PC-9 (cell line): ENCODE data around the gene SIRT3. TPM values are rescaled to one million over a fixed set of nuclear protein-coding genes. Genes with fewer than 3 reads are reported as not detected.

Source experiments
- BruUV-seq: library from RNA; stranded (reverse); fragments of 400-500 nt; replicated peaks from 2 replicates; lab custom pipeline; 2021; lab: Mats Ljungman, UMichigan
- CTCF ChIA-PET: fragments of 300-600 bp; sonication (Branson Sonifier 250); formaldehyde crosslinking; loops from one replicate; lab custom pipeline; 2022; ENCODE audit warnings: antibody characterized with exemption; lab: Charles Lee
- POLR2A ChIA-PET: fragments of 300-600 bp; sonication (Branson Sonifier 250); formaldehyde crosslinking; loops from one replicate; lab custom pipeline; 2022; ENCODE audit warnings: antibody characterized with exemption; ENCODE audit not compliant: unreplicated experiment; lab: Charles Lee
- DNase-seq, 2 experiments: peaks; one replicate each; pipeline versions ENCODE4 v3.0.0 to v3.0.0-alpha.2; 2015 to 2022; ENCODE audit warnings: mixed read lengths in 1 of 2
- H2AFZ ChIP-seq: fragments of 200-600 bp; sonication (generic); 2 replicates; pipeline ENCODE4 v1.8.1; 2017; ENCODE audit warnings: antibody characterized with exemption
- H3F3A ChIP-seq: fragments of 200-600 bp; sonication (generic); 2 replicates; pipeline ENCODE4 v1.8.1; 2017; ENCODE audit warnings: antibody characterized with exemption, mild to moderate bottlenecking, low read depth; ENCODE audit not compliant: insufficient read depth
- H3K27ac ChIP-seq: fragments of 200-600 bp; sonication (generic); 2 replicates; pipeline ENCODE4 v1.6.1; 2016; ENCODE audit warnings: mixed run types
- H3K27me3 ChIP-seq: fragments of 200-600 bp; sonication (generic); 2 replicates; pipeline ENCODE4 v1.6.1; 2016; ENCODE audit warnings: low read depth, mixed run types; ENCODE audit not compliant: insufficient read depth
- H3K36me3 ChIP-seq: fragments of 200-600 bp; sonication (generic); 2 replicates; pipeline ENCODE4 v1.6.1; 2016; ENCODE audit warnings: low read depth, mixed run types
- H3K4me1 ChIP-seq: fragments of 200-600 bp; sonication (generic); replicated peaks from 2 replicates; pipeline ENCODE4 v1.6.1; 2016; ENCODE audit warnings: mixed run types; ENCODE audit not compliant: insufficient read depth
- H3K4me2 ChIP-seq: fragments of 200-600 bp; sonication (generic); 2 replicates; pipeline ENCODE4 v1.6.1; 2017; ENCODE audit warnings: mixed run types
- H3K4me3 ChIP-seq: fragments of 200-600 bp; sonication (generic); 2 replicates; pipeline ENCODE4 v1.6.1; 2016; ENCODE audit warnings: mixed run types
- H3K79me2 ChIP-seq: fragments of 200-600 bp; sonication (generic); 2 replicates; pipeline ENCODE4 v1.6.1; 2017; ENCODE audit warnings: low read depth, mixed run types
- H3K9me2 ChIP-seq: fragments of 200-600 bp; sonication (generic); 2 replicates; pipeline ENCODE4 v1.8.1; 2017; ENCODE audit warnings: mild to moderate bottlenecking; ENCODE audit not compliant: insufficient read depth
- H3K9me3 ChIP-seq: fragments of 200-600 bp; sonication (generic); 2 replicates; pipeline ENCODE4 v1.8.1; 2016; ENCODE audit warnings: low read depth; ENCODE audit not compliant: insufficient read depth
- H4K20me1 ChIP-seq: fragments of 200-600 bp; sonication (generic); 2 replicates; pipeline ENCODE4 v1.8.1; 2017; ENCODE audit not compliant: insufficient read depth
- EZH2 ChIP-seq: fragments of 200-600 bp; sonication (generic); IDR thresholded peaks from 2 replicates; pipeline ENCODE4 v1.8.0; 2017; ENCODE audit warnings: antibody characterized with exemption, low read depth
- intact Hi-C: fragments of 100-400 bp; cut with micrococcal nuclease; formaldehyde crosslinking; loops from one replicate; pipeline ENCODE4 v1.10.0; 2022; ENCODE audit not compliant: unreplicated experiment
- total RNA-seq: library from RNA; stranded (reverse); gene quantifications from 2 replicates; pipeline ENCODE4 v1.2.3, GENCODE V29; 2021
- TF ChIP-seq, protein P1 (sequence below): fragments of 200-600 bp; sonication (generic); conservative IDR thresholded peaks from 2 replicates; pipeline ENCODE4 v1.6.1; 2017; ENCODE audit warnings: mixed run types, antibody characterized with exemption, mild to moderate bottlenecking, moderate library complexity

SIRT3 gene
- total RNA-seq, 1 experiment from 2014 or later = 26.0 TPM

DNA sequence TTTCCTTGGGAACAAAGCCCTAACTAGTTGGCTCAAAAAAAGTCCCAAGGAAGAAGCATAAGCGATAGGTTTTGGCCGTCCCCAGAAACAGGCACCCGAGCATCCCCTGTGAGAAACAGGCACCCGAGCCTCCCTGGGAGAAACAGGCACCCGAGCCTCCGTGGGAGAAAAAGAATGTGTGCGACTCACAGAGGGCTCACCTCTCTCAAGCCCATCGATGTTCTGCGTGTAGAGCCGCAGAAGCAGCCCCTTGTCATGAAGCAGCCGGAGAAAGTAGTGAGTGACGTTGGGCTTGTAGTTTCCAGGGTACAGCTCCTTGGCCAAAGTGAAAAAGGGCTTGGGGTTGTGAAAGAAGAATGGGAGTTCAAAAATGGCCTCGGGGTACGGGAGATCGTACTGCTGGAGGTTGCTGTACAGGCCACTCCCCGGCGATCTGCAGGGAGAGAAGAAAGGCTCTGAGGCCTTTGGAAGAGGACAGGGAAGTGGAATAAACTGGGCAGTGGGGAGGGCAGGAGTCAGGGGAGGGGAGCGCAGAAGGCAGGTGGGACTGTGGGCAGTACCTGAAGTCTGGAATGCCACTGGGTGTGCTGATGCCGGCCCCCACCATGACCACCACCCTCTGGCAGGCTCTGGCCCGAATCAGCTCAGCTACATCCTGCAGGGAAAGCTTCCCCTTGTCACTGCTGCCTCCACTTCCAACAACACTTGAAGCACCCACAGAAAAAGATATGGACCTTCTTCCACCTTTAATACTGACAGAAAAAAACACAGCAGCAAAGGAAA lies 3.2 kb downstream of the SIRT3 start:
- intact Hi-C loops = no loop called here
- no peaks in the 10 kb centered on the region for H3K9me2 ChIP-seq
- no peak overlapping the region for H3K4me2 ChIP-seq
- no peak for TF ChIP-seq EZH2
- peaks cover 12% of the 10 kb centered on the region for H3K79me2 ChIP-seq
- H3K4me1 ChIP-seq = peaks cover 3% of the 10 kb centered on the region
- BruUV-seq = no TSS peak
- peaks cover 3% of the 10 kb centered on the region; the same call in 1 of the 2 replicates for H3F3A ChIP-seq
- H3K27ac ChIP-seq = no peak overlapping the region
- H3K36me3 ChIP-seq = no peaks in the 10 kb centered on the region
- POLR2A ChIA-PET = no interaction called here
- DNase-seq = no peak
- H3K4me3 ChIP-seq = no peak overlapping the region
- H2AFZ ChIP-seq = no peak overlapping the region
- H4K20me1 ChIP-seq = peaks cover 5% of the 10 kb centered on the region; the same call in 1 of the 2 replicates
- H3K9me3 ChIP-seq = no peaks in the 10 kb centered on the region
- CTCF ChIA-PET = no interaction called here
- no peaks in the 10 kb centered on the region for H3K27me3 ChIP-seq

DNA sequence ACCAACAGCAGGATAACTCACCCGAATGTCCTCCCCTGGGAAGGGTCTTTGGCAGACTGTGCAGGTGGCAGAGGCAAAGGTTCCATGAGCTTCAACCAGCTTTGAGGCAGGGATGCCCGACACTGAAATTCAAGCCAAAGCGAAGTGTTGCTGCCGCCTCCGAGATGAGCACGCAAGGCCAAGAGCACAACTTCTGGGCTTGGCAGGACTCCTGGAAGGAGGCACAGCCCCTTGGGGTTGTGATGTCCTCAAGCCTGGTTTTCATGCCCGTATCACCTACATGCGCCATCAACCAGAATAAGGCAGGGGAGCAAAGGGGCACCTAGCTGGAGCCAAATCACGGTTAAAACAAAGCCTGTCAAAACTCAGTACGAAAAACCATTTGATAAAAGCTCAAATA lies 5.7 kb downstream of the SIRT3 start:
- no peaks in the 10 kb centered on the region for H4K20me1 ChIP-seq
- no peak overlapping the region for H2AFZ ChIP-seq
- ChIA-PET POLR2A (no interaction called here), CTCF (no interaction called here)
- intact Hi-C loops = no loop called here
- H3K36me3 ChIP-seq = no peaks in the 10 kb centered on the region
- H3K4me1 ChIP-seq = no peaks in the 10 kb centered on the region
- no peak overlapping the region for H3K27ac ChIP-seq
- H3K79me2 ChIP-seq = no peaks in the 10 kb centered on the region
- no peaks in the 10 kb centered on the region for H3K9me3 ChIP-seq
- no peaks in the 10 kb centered on the region for H3K27me3 ChIP-seq
- H3K9me2 ChIP-seq = no peaks in the 10 kb centered on the region
- no peak overlapping the region for H3K4me2 ChIP-seq
- TF ChIP-seq EZH2 = no peak
- TF ChIP-seq, protein P1, sequence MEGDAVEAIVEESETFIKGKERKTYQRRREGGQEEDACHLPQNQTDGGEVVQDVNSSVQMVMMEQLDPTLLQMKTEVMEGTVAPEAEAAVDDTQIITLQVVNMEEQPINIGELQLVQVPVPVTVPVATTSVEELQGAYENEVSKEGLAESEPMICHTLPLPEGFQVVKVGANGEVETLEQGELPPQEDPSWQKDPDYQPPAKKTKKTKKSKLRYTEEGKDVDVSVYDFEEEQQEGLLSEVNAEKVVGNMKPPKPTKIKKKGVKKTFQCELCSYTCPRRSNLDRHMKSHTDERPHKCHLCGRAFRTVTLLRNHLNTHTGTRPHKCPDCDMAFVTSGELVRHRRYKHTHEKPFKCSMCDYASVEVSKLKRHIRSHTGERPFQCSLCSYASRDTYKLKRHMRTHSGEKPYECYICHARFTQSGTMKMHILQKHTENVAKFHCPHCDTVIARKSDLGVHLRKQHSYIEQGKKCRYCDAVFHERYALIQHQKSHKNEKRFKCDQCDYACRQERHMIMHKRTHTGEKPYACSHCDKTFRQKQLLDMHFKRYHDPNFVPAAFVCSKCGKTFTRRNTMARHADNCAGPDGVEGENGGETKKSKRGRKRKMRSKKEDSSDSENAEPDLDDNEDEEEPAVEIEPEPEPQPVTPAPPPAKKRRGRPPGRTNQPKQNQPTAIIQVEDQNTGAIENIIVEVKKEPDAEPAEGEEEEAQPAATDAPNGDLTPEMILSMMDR = no peak
- BruUV-seq = no TSS peak
- no peaks in the 10 kb centered on the region for H3F3A ChIP-seq
- DNase-seq = no peak
- H3K4me3 ChIP-seq = no peak overlapping the region

DNA sequence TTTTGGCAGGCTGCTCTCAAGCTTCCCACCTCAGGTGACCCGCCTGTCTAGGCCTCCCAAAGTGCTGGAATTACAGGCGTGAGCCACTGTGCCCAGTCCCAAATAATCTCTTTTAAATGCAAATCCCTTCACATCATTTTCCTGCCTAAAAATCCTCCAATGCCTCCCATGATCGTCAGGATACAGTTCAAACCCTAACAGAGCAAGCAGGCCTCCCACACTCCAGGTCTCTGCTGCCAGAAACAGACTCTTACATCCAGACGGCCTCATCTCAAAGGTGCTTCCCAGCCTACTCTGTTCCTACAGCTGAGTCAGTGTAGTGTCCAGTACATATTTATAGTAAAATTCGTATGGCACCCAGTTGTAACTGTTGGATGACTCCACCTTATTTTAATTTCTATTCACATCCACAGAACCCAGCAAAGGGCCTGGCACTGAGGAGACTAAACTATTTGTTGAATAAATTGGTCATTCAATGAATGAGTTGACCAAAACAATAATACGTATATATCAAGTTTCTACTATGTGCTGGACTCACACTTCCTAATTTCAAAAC lies 8.2 kb downstream of the SIRT3 start:
- TF ChIP-seq EZH2 = no peak
- TF ChIP-seq, protein P1 = no peak
- Histone ChIP-seq H3K79me2 (no peaks in the 10 kb centered on the region), H3K9me3 (no peaks in the 10 kb centered on the region), H2AFZ (no peak overlapping the region), H3K4me3 (no peak overlapping the region), H3K4me2 (no peak overlapping the region), H3K27me3 (no peaks in the 10 kb centered on the region), H3F3A (no peaks in the 10 kb centered on the region), H4K20me1 (no peaks in the 10 kb centered on the region), H3K27ac (no peak overlapping the region), H3K9me2 (no peaks in the 10 kb centered on the region), H3K36me3 (no peaks in the 10 kb centered on the region), H3K4me1 (no peaks in the 10 kb centered on the region)
- no TSS peak for BruUV-seq
- CTCF ChIA-PET = no interaction called here
- intact Hi-C loops = no loop called here
- no peak for DNase-seq
- POLR2A ChIA-PET = no interaction called here
